ENCODE data around the gene PHF20.

PHF20 gene

GRCh38 chr20:35866418-35867202 is 94.8 kb downstream of the PHF20 start:
- no peak for DNase-seq (ENCODE audit: low spot score)
- H3K4me3 ChIP-seq, result no peak overlapping the region
- H3K27ac ChIP-seq, result no peak overlapping the region
- TF ChIP-seq, protein P1, sequence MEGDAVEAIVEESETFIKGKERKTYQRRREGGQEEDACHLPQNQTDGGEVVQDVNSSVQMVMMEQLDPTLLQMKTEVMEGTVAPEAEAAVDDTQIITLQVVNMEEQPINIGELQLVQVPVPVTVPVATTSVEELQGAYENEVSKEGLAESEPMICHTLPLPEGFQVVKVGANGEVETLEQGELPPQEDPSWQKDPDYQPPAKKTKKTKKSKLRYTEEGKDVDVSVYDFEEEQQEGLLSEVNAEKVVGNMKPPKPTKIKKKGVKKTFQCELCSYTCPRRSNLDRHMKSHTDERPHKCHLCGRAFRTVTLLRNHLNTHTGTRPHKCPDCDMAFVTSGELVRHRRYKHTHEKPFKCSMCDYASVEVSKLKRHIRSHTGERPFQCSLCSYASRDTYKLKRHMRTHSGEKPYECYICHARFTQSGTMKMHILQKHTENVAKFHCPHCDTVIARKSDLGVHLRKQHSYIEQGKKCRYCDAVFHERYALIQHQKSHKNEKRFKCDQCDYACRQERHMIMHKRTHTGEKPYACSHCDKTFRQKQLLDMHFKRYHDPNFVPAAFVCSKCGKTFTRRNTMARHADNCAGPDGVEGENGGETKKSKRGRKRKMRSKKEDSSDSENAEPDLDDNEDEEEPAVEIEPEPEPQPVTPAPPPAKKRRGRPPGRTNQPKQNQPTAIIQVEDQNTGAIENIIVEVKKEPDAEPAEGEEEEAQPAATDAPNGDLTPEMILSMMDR (IDR thresholded peaks at IDR 0.05), result no peak

DNA sequence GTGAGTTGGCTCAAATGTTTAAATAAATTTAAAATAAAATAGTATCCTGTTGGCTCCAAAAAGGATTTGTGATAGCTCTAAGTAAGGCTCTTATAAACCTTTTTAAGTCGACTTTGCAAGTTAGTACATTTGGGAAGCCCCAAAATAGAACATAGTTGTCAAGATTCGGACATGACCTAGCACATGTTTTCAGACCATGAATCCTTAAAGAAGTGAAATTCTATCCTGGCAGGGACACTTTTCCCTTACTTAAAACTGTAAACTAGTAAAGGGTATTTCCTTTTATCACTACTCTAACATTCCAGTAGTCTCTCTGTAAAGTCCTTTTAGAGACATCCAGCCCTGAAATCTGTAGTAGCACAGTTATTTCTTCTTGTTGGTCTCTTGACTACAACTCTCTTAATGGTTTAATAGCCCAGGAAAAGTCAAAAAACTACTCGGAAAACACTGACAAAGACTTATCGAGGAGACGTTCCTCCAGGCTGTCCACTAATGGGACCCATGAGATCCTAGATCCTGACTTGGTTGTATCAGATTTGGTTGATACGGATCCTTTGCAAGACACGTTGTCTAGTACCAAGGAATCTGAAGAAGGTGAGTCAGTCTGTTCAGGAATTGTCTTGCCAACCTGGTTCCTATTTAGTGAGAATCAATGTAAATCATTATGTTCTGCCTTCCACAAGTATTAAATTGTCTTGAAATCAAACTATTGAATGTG is 98.9 kb downstream of the PHF20 start:
- no peak for DNase-seq (ENCODE audit: low spot score)
- peak overlapping the region; percentile 17 for H3K4me3 ChIP-seq
- peak overlapping the region; percentile 52 to 73 for H3K27ac ChIP-seq
- TF ChIP-seq, protein P1 (IDR thresholded peaks at IDR 0.05), result no peak

GRCh38 chr20:35871259-35871771 is 99.5 kb downstream of the PHF20 start:
- no peak for DNase-seq (ENCODE audit: low spot score)
- H3K4me3 ChIP-seq, result peak overlapping the region; percentile 17
- H3K27ac ChIP-seq, result peak overlapping the region; percentile 52 to 73
- TF ChIP-seq, protein P1 (IDR thresholded peaks at IDR 0.05), result no peak

- H3K27ac ChIP-seq, result no peak overlapping the region
- DNase-seq (ENCODE audit: low spot score), result no peak
- no peak overlapping the region for H3K4me3 ChIP-seq
- TF ChIP-seq, protein P1 (IDR thresholded peaks at IDR 0.05), result no peak
These were observed 104.2 kb downstream of the PHF20 start for GRCh38 chr20:35876033-35876320.

GRCh38 chr20:35877611-35878010 is 105.8 kb downstream of the PHF20 start:
- H3K27ac ChIP-seq, result no peak overlapping the region
- TF ChIP-seq, protein P1 (IDR thresholded peaks at IDR 0.05), result no peak
- no peak overlapping the region for H3K4me3 ChIP-seq
- no peak for DNase-seq (ENCODE audit: low spot score)

DNA sequence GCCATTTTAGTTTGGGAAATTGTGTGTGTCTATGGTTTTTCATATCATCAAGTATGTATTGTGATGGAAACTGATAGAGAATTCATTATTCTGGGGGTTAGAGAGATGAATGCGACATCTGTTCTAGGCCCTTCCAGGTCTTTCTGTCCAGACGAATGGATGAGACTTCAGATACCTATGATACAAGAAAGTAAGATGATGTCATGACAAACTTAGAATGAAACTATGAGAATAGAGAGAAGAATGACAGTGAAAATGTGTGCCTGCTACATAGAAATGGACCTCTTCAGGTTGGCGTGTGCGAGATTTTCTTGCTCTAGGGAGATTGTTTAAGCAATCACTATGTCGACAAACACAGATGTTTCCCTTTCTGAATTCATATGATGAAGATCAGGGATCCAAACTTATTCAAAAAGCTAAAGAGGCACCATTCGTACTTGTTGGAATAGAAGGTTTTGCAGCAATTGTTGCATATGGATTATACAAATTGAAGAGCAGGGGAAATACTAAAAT is 106.4 kb downstream of the PHF20 start:
- DNase-seq (ENCODE audit: low spot score), result no peak
- Histone ChIP-seq H3K4me3 (no peak overlapping the region), H3K27ac (no peak overlapping the region)
- TF ChIP-seq, protein P1 (IDR thresholded peaks at IDR 0.05), result no peak
